ENCODE results near the gene UFC1.

UFC1 gene

DNA sequence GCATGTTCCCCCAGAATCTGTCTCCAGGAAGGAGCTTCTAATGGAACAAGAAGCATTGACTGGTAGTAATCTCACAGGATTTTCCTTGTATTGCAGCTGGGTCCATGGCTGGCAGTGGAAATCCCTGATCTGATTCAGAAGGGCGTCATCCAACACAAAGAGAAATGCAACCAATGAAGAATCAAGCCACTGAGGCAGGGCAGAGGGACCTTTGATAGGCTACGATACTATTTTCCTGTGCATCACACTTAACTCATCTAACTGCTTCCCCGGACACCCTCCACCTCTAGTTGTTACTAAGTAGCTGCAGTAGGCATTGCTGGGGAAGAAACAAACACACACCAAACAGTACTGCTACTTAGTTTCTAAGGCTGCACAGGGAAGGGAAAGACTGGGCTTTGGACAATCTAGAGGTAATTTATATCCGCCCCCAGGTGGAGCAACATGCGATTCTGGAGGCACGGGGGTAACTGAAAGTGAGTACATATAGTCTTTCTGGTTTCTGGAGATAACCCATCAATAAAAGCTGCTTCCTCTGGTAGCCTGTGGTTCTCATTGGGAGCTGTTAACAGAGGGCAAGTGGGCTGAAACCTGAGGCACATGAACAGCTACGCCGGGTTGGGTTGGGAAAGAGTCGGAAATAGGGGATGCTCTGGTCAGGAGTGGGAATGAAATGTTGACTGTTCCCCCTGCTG lies 4.7 kb downstream of the UFC1 start:
- Histone ChIP-seq H3K4me3 (ENCODE audit: low read depth, low read length) (peak overlapping the region; percentile 91), H3K36me3 (replicated peaks) (peaks cover 5% of the 10 kb centered on the region), H3K27me3 (replicated peaks) (no peaks in the 10 kb centered on the region), H3K27ac (no peak overlapping the region)
- in situ Hi-C loops (cut with HindIII; ENCODE audit: low pct_ligation_motif_present, low sequenced_read_pairs), result no loop called here
- TF ChIP-seq, protein P1, sequence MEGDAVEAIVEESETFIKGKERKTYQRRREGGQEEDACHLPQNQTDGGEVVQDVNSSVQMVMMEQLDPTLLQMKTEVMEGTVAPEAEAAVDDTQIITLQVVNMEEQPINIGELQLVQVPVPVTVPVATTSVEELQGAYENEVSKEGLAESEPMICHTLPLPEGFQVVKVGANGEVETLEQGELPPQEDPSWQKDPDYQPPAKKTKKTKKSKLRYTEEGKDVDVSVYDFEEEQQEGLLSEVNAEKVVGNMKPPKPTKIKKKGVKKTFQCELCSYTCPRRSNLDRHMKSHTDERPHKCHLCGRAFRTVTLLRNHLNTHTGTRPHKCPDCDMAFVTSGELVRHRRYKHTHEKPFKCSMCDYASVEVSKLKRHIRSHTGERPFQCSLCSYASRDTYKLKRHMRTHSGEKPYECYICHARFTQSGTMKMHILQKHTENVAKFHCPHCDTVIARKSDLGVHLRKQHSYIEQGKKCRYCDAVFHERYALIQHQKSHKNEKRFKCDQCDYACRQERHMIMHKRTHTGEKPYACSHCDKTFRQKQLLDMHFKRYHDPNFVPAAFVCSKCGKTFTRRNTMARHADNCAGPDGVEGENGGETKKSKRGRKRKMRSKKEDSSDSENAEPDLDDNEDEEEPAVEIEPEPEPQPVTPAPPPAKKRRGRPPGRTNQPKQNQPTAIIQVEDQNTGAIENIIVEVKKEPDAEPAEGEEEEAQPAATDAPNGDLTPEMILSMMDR (IDR thresholded peaks at IDR 0.05; ENCODE audit: low read depth, low read length, missing control alignments), result no peak
- no peak for DNase-seq

DNA sequence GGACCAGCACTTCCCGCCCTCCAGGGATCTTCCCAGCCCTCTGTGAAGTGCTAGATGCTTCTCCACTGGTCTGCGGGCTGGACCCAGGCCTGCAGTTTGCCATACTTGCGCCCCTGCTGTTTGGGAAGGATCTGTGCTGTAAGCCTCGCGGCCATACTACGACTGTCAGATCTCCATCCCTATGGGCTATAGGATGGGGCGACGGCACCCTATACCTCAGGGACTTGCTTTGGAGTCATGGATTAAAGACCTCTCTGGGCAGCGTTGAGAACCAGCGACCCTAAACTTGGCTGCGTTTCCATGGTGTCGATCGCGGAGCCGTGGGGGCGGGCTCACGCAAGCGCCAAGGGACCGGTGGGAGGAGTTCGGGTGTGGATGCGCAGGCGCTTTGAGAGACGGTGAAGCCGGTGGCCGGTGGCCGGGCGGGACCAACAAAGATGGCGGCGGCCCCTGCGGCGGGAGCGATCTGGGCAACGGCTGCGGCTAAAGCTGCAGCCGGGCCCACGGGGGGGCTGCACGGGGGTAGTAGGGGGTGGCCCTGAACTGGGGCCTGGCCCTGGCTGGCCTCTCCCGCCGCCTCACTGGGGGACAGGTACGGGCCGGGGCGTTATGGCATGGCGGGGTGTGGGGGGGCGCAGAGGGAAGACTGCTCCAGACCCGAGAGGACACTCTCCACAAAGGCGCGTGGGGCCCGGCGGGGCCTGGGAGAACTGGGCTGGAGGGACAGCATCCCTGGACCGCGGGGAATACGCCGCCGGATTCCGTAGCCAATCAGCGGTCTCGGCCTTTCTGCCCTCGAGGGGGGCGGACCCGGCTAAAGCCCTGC lies 5.5 kb downstream of the UFC1 start, which contains the start of gene USP21:
USP21 (plus strand) TSS at position 414 of the 826 bp plus-strand sequence. CDS start 1,141 bp downstream, outside the sequence.
- H3K4me3 ChIP-seq (ENCODE audit: low read depth, low read length), result peak within 1 kb of the TSS; percentile 91
- H3K27ac ChIP-seq, result peak within 1 kb of the TSS; percentile 85
- no peaks in the 10 kb centered on the region for H3K27me3 ChIP-seq (replicated peaks)
- DNase-seq, result peak; percentile 82
- peaks cover 5% of the 10 kb centered on the region for H3K36me3 ChIP-seq (replicated peaks)
- in situ Hi-C loops (cut with HindIII; ENCODE audit: low pct_ligation_motif_present, low sequenced_read_pairs), result no loop called here
- TF ChIP-seq, protein P1 (IDR thresholded peaks at IDR 0.05; ENCODE audit: low read depth, low read length, missing control alignments), result peak; percentile 62

DNA sequence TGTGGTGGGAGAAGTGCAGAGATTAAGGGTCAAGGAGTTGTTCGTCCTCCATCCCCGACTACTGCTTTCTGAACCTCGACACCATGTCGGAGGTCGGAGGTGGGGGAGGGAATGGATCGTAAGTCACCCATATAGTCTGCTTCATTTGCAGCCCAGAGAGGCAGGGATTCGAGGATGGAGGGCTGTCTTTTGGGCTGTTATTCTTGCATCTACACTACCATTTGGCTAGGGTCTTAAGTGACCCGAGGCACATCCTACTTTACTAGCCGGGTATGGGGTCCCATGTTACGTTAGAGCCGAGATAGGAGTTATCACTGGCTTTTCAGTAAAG lies 6.1 kb downstream of the UFC1 start:
- peak overlapping the region; percentile 85 for H3K27ac ChIP-seq
- H3K27me3 ChIP-seq (replicated peaks), result no peaks in the 10 kb centered on the region
- no peak for DNase-seq
- TF ChIP-seq, protein P1 (IDR thresholded peaks at IDR 0.05; ENCODE audit: low read depth, low read length, missing control alignments), result no peak
- peaks cover 5% of the 10 kb centered on the region for H3K36me3 ChIP-seq (replicated peaks)
- in situ Hi-C loops (cut with HindIII; ENCODE audit: low pct_ligation_motif_present, low sequenced_read_pairs), result no loop called here
- H3K4me3 ChIP-seq (ENCODE audit: low read depth, low read length), result peak overlapping the region; percentile 91

DNA sequence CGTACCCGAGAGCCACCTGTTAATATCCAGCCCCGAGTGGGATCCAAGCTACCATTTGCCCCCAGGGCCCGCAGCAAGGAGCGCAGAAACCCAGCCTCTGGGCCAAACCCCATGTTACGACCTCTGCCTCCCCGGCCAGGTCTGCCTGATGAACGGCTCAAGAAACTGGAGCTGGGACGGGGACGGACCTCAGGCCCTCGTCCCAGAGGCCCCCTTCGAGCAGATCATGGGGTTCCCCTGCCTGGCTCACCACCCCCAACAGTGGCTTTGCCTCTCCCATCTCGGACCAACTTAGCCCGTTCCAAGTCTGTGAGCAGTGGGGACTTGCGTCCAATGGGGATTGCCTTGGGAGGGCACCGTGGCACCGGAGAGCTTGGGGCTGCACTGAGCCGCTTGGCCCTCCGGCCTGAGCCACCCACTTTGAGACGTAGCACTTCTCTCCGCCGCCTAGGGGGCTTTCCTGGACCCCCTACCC lies 6.9 kb downstream of the UFC1 start:
- H3K4me3 ChIP-seq (ENCODE audit: low read depth, low read length), result no peak overlapping the region
- no peak for DNase-seq
- TF ChIP-seq, protein P1 (IDR thresholded peaks at IDR 0.05; ENCODE audit: low read depth, low read length, missing control alignments), result no peak
- in situ Hi-C loops (cut with HindIII; ENCODE audit: low pct_ligation_motif_present, low sequenced_read_pairs), result no loop called here
- H3K27me3 ChIP-seq (replicated peaks), result no peaks in the 10 kb centered on the region
- H3K36me3 ChIP-seq (replicated peaks), result peaks cover 5% of the 10 kb centered on the region
- no peak overlapping the region for H3K27ac ChIP-seq

DNA sequence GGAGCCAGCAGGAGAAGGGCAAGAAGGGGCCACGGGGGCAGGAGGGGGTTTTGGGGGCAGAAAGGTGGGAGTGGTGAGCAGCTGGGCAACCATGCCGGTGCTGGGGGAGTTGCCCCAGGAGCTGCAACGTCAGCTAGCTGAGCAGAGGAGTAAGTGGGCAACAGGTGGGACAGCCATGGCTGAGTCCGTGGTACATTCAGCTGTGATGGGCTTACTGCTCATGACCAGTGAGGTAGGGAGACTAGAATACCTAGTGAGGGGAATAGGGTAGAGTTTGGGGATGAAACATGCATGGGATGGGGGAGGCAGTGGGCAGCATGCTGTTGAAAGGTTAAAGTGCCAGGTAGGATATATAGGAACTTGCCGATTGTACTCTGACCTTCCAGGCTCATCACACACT lies 7.9 kb downstream of the UFC1 start:
- DNase-seq, result no peak
- Histone ChIP-seq H3K4me3 (ENCODE audit: low read depth, low read length) (no peak overlapping the region), H3K27me3 (replicated peaks) (no peaks in the 10 kb centered on the region), H3K36me3 (replicated peaks) (peaks cover 5% of the 10 kb centered on the region), H3K27ac (no peak overlapping the region)
- TF ChIP-seq, protein P1 (IDR thresholded peaks at IDR 0.05; ENCODE audit: low read depth, low read length, missing control alignments), result no peak
- in situ Hi-C loops (cut with HindIII; ENCODE audit: low pct_ligation_motif_present, low sequenced_read_pairs), result no loop called here

Measured in brain microvascular endothelial cell (primary cell).